Activated CD4-positive, alpha-beta T cell treated with anti-CD3 and anti-CD28 coated beads for 36 hours (primary cell): ENCODE data around the gene MARK4. TPM values are rescaled to one million over a fixed set of nuclear protein-coding genes. Genes with fewer than 3 reads are reported as not detected.
"Not testable (repeated sequence)": the region's sequence is repeated elsewhere in the genome, so short reads cannot be mapped to it uniquely, and the experiment has no call there.

Experiments used
- ATAC-seq: fragments of 200-7000 bp; cut with Tn5 transposase; one replicate; pipeline ENCODE4 v1.10.0; 2021; ENCODE audit warnings: mild to moderate bottlenecking, moderate library complexity
- CTCF ChIA-PET: fragments of 350-600 bp; sonication (Branson Sonifier 250); formaldehyde crosslinking; loops from one replicate; lab custom pipeline; 2021; ENCODE audit warnings: antibody characterized with exemption; lab: Charles Lee
- POLR2A ChIA-PET: fragments of 350-600 bp; sonication (Branson Sonifier 250); formaldehyde crosslinking; loops from one replicate; lab custom pipeline; 2021; ENCODE audit warnings: antibody characterized with exemption, inconsistent platforms; lab: Charles Lee
- DNase-seq: peaks from one replicate; pipeline ENCODE4 v3.0.0-alpha.2; 2020
- H3K27ac Mint-ChIP-seq: one replicate; pipeline ENCODE4 v1.8.0; 2021; ENCODE audit warnings: mixed read lengths
- H3K27me3 Mint-ChIP-seq: one replicate; pipeline ENCODE4 v1.8.0; 2021; ENCODE audit warnings: mixed read lengths
- H3K36me3 Mint-ChIP-seq: one replicate; pipeline ENCODE4 v1.8.0; 2021; ENCODE audit warnings: low read depth, mixed read lengths
- H3K4me1 Mint-ChIP-seq: one replicate; pipeline ENCODE4 v1.8.0; 2021; ENCODE audit warnings: mixed read lengths
- H3K4me3 Mint-ChIP-seq: one replicate; pipeline ENCODE4 v1.8.0; 2021; ENCODE audit warnings: mild to moderate bottlenecking, moderate library complexity, mixed read lengths
- H3K9me3 Mint-ChIP-seq: one replicate; pipeline ENCODE4 v1.8.0; 2021; ENCODE audit warnings: low read depth, mixed read lengths
- intact Hi-C, 2 experiments: fragments of 100-400 bp; cut with DNase I in 1 of 2; cut with micrococcal nuclease in 1 of 2; formaldehyde crosslinking; loops; one replicate each; pipeline versions ENCODE4 v1.14.2 to v1.15.1; 2022 to 2024; cut with DNase I, micrococcal nuclease
- total RNA-seq, 2 experiments: library from RNA; stranded (reverse); gene quantifications; one replicate each; pipeline ENCODE4 v1.2.3, GENCODE V29; 2021

MARK4 gene
- total RNA-seq, 2 experiments from 2014 or later = 19.1 to 19.6 TPM

DNA sequence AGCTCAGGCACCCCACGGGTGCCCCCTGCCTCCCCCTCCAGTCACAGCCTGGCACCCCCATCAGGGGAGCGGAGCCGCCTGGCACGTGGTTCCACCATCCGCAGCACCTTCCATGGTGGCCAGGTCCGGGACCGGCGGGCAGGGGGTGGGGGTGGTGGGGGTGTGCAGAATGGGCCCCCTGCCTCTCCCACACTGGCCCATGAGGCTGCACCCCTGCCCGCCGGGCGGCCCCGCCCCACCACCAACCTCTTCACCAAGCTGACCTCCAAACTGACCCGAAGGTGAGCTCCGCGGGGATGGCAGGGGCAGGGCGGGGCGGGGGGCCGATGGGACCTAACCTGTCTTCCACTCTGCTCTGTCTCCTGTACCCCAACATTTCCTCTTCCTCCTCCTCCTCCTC, 46.6 kb downstream of the MARK4 start:
- Mint-ChIP-seq H3K36me3 (peaks cover 20% of the 10 kb centered on the region), H3K27me3 (no peaks in the 10 kb centered on the region), H3K4me3 (no peak overlapping the region), H3K9me3 (no peaks in the 10 kb centered on the region), H3K27ac (no peak overlapping the region), H3K4me1 (peaks cover 8% of the 10 kb centered on the region)
- intact Hi-C loops = no loop called here
- ChIA-PET CTCF (no interaction called here), POLR2A (no interaction called here)
- no peak for ATAC-seq
- DNase-seq = no peak

DNA sequence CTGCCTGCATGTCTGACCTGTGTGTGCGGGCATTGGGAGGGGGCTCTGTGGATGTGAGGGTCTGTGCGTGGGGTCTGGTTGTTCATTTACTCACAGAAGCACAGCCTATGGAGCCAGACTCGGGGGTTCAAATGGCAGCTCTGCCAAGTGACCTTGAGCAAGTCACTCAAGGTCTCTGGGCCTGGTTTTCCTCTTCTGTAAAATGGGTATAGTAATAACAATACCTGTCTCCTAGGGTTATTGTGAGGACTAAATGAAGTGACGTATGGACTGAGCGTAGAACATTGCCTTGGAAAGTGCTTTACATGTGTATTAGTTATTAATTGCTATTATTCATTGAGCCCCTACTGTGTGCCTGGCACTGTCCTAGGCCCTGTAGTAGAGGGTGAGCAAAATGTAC, 47.2 kb downstream of the MARK4 start:
- Mint-ChIP-seq H3K4me1 (peaks cover 8% of the 10 kb centered on the region), H3K4me3 (no peak overlapping the region), H3K36me3 (peaks cover 19% of the 10 kb centered on the region), H3K27me3 (no peaks in the 10 kb centered on the region), H3K27ac (no peak overlapping the region), H3K9me3 (no peaks in the 10 kb centered on the region)
- no peak for ATAC-seq
- ChIA-PET POLR2A (no interaction called here), CTCF (no interaction called here)
- no peak for DNase-seq
- intact Hi-C loops = no loop called here

DNA sequence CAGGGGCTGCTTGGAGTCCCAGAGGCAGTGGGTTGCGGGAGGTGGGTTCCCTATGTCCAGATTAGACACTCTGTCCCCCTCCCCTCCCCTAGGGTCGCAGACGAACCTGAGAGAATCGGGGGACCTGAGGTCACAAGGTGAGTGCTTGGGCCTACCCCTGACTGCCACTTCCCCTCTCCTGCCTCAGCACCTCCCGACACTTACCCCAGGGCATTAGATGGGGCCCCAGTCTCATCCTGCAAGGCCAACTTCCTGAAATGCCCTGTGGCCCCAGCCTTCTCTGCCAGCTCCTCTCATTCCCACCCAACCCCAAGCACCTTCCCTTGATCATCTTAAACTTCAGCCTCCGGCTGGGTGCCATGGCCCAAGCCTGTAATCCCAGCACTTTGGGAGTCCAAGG, 48.6 kb downstream of the MARK4 start:
- CTCF ChIA-PET = no interaction called here
- no peak for DNase-seq
- no peak overlapping the region for H3K4me3 Mint-ChIP-seq
- POLR2A ChIA-PET = no interaction called here
- ATAC-seq = no peak
- intact Hi-C loops = no loop called here
- peaks cover 12% of the 10 kb centered on the region for H3K36me3 Mint-ChIP-seq
- no peaks in the 10 kb centered on the region for H3K9me3 Mint-ChIP-seq
- no peaks in the 10 kb centered on the region for H3K27me3 Mint-ChIP-seq
- no peaks in the 10 kb centered on the region for H3K4me1 Mint-ChIP-seq
- H3K27ac Mint-ChIP-seq = no peak overlapping the region

DNA sequence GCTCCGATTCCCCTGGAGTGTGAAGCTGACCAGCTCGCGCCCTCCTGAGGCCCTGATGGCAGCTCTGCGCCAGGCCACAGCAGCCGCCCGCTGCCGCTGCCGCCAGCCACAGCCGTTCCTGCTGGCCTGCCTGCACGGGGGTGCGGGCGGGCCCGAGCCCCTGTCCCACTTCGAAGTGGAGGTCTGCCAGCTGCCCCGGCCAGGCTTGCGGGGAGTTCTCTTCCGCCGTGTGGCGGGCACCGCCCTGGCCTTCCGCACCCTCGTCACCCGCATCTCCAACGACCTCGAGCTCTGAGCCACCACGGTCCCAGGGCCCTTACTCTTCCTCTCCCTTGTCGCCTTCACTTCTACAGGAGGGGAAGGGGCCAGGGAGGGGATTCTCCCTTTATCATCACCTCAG, 51.3 kb downstream of the MARK4 start:
- intact Hi-C loops = no loop called here
- H3K36me3 Mint-ChIP-seq = peaks cover 5% of the 10 kb centered on the region
- no peaks in the 10 kb centered on the region for H3K9me3 Mint-ChIP-seq
- H3K27me3 Mint-ChIP-seq = no peaks in the 10 kb centered on the region
- H3K4me1 Mint-ChIP-seq = no peaks in the 10 kb centered on the region
- H3K27ac Mint-ChIP-seq = no peak overlapping the region
- CTCF ChIA-PET = no interaction called here
- ATAC-seq (no peak), DNase-seq (no peak)
- no peak overlapping the region for H3K4me3 Mint-ChIP-seq
- POLR2A ChIA-PET = no interaction called here

DNA sequence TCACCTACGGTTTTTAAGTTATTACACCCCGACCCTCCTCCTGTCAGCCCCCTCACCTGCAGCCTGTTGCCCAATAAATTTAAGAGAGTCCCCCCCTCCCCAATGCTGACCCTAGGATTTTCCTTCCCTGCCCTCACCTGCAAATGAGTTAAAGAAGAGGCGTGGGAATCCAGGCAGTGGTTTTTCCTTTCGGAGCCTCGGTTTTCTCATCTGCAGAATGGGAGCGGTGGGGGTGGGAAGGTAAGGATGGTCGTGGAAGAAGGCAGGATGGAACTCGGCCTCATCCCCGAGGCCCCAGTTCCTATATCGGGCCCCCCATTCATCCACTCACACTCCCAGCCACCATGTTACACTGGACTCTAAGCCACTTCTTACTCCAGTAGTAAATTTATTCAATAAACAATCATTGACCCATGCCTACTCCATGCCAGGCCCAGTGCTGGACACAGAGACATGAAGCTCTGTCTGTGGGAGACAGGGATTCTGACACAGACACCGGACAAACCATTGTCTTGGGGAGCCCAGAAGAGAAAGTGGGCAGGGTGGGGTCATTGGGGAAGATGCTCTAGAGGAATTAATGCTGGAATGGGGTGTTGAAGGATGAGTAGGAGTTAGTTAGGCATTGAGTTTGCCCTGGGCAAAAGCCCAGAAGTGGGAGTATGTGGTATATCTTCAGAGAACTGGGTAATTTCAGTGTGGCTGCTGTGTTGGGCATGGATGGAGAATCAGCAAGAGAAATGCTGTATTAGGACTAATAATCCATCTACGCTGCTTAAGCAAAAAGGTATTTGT, 52.4 kb downstream of the MARK4 start:
- no peak overlapping the region for H3K27ac Mint-ChIP-seq
- no peaks in the 10 kb centered on the region for H3K4me1 Mint-ChIP-seq
- intact Hi-C loops = no loop called here
- no peak overlapping the region for H3K4me3 Mint-ChIP-seq
- DNase-seq = no peak
- POLR2A ChIA-PET = no interaction called here
- no peaks in the 10 kb centered on the region for H3K27me3 Mint-ChIP-seq
- peaks cover 5% of the 10 kb centered on the region for H3K36me3 Mint-ChIP-seq
- no peaks in the 10 kb centered on the region for H3K9me3 Mint-ChIP-seq
- CTCF ChIA-PET = interaction anchor here (0.9 kb wide), 1 partner anchor 80 kb away, joined by 3 read pairs; no protein-coding TSS in a partner anchor
- no peak for ATAC-seq

DNA sequence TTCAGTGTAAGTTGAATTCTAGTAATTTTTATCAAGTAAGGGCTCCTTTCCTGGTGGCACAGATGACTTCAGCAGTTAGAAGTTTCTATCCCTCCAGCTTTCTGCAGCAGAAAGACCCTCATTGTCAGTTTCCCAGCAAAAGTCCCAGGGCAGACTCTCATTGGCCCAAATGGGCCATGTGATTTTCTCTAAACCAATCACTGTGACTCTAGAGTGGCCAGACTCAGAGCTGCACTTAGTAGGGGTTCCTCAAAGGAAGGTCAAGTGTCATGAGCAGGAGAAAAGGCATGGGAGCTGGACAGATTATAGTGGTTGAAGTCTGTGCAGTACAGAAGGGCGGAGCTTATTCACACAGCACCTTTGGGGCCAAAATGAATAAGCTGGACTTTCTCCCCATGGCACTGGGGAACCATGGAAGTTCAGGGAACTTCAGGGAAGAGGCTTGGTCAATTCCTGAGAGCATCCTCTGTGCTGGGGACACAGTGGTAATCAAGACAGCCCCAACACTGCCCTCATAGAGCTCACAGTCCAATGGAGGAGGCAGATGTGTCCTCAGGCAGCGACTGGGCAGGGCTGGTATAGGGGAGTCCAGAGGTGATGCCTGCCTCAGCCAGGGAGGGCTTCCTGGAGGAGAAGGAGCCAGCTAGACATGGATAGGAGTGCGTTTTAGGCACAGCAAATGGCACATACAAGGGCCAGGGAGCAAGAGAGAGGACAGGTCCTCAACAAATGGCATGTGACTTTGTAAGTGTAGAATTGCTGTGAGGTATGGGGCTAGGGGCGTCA, 53.3 kb downstream of the MARK4 start:
- ChIA-PET CTCF (interaction anchor here (0.9 kb wide), 1 partner anchor 81 kb away, joined by 3 read pairs; no protein-coding TSS in a partner anchor), POLR2A (no interaction called here)
- ATAC-seq = no peak
- Mint-ChIP-seq H3K4me1 (no peaks in the 10 kb centered on the region), H3K27ac (no peak overlapping the region), H3K36me3 (peaks cover 4% of the 10 kb centered on the region), H3K9me3 (no peaks in the 10 kb centered on the region), H3K27me3 (no peaks in the 10 kb centered on the region), H3K4me3 (no peak overlapping the region)
- intact Hi-C loops = no loop called here
- DNase-seq = no peak

DNA sequence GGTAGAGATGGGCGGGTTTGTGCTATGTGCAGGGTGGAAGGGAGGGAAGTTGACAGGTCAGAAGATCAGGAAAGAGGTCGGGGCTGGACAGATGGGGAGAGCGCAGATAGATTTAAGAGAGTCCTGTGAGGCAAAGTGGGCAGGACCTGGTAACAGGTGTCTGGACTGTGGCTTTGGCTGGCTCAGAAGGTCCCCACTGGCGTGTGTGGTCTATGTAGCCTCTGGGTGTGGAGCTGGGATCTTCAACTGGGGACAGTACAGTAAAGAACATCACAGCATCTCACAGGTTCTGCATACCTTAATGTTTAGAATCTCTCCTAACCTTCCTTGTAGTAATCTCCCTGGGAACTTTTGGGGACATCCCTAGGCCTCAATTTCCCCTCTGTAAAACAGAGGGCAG, 53.9 kb downstream of the MARK4 start:
- Mint-ChIP-seq H3K27ac (no peak overlapping the region), H3K36me3 (peaks cover 1% of the 10 kb centered on the region), H3K27me3 (no peaks in the 10 kb centered on the region), H3K4me1 (no peaks in the 10 kb centered on the region), H3K4me3 (no peak overlapping the region), H3K9me3 (no peaks in the 10 kb centered on the region)
- no peak for ATAC-seq
- no peak for DNase-seq
- intact Hi-C loops = no loop called here
- CTCF ChIA-PET = interaction anchor here (0.6 kb wide), 1 partner anchor 299 kb away, joined by 3 read pairs; no protein-coding TSS in a partner anchor
- POLR2A ChIA-PET = no interaction called here

DNA sequence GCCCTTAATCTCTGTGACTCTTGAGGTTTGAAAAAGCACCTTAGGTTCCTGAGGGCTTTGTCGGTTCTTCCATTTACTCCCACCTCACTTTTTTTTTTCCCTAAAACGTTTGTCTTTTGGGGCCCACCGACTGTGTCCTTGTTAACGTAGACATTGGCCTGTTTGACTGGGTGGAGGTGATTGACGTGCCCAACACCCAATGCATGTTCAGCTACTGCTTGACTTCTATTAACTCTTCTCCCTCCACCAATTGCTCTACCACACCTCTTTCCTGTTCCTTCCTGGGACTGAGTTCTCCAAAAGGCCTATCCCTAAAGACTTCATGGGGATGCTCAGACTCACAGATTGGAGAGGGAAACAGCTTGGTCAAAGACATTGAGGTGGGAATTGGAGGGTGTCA, 54.4 kb downstream of the MARK4 start:
- POLR2A ChIA-PET = no interaction called here

DNA sequence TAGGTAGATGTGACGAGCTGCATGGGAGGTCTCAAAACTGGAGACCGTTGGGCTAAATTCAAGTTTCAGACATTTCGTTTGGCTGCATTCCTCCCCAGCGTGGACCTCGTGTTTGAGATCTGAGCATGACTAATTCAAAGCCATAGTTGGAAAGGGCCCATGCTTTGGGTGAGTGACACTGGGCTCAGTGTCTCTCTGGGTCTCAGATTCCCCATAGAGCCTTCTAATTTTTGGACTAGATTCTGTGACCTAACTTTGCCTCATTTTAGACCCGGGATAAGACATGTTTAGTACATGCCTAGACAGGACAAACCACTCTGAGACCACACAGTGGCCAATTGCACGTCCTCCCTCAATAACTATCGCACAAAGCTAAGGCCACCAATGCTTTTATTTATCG, 55.0 kb downstream of the MARK4 start:
- H3K4me1 Mint-ChIP-seq = no peaks in the 10 kb centered on the region
- no peaks in the 10 kb centered on the region for H3K36me3 Mint-ChIP-seq
- intact Hi-C loops = no loop called here
- no peak for ATAC-seq
- H3K27ac Mint-ChIP-seq = no peak overlapping the region
- ChIA-PET POLR2A (no interaction called here), CTCF (no interaction called here)
- H3K27me3 Mint-ChIP-seq = no peaks in the 10 kb centered on the region
- no peak overlapping the region for H3K4me3 Mint-ChIP-seq
- no peak for DNase-seq
- H3K9me3 Mint-ChIP-seq = no peaks in the 10 kb centered on the region

More for the DNA sequence above, 54.4 kb downstream of the MARK4 start:
- no peaks in the 10 kb centered on the region for H3K27me3 Mint-ChIP-seq
- H3K4me3 Mint-ChIP-seq = no peak overlapping the region
- no peak overlapping the region for H3K27ac Mint-ChIP-seq
- no peaks in the 10 kb centered on the region for H3K9me3 Mint-ChIP-seq
- ATAC-seq = no peak
- DNase-seq = no peak
- CTCF ChIA-PET = interaction anchor here (0.6 kb wide), 2 partner anchors 65 to 299 kb away, joined by 3 to 4 read pairs; no protein-coding TSS in a partner anchor
- no peaks in the 10 kb centered on the region for H3K36me3 Mint-ChIP-seq
- no peaks in the 10 kb centered on the region for H3K4me1 Mint-ChIP-seq
- intact Hi-C loops = no loop called here

DNA sequence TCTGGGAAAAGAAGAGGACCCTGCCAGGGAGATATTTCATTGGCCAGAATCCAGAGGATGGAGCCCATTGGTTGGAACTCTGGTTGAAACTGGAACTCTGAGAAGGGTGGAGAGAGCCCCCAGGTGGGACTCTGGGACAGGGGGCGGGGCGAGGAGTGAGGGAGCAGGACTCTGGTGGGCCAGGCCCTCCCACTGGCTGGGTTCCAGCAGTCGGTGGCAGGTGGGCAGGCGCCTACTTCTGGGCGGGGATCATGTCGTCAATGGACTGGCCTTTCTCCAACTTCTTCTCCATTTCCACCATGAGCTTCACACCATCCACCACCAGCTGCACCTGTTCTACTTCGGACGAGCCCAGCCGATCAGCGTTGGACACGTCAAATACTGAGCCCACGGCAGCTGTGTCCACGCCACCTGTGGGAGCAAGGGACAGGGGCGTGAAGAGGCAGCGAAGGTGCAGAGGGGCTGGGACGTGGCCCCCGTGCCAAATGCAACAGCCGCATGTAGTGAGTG, 55.5 kb downstream of the MARK4 start:
- ChIA-PET CTCF (no interaction called here), POLR2A (no interaction called here)
- Mint-ChIP-seq H3K4me3 (no peak overlapping the region), H3K9me3 (no peaks in the 10 kb centered on the region), H3K27me3 (no peaks in the 10 kb centered on the region), H3K27ac (no peak overlapping the region), H3K36me3 (no peaks in the 10 kb centered on the region), H3K4me1 (no peaks in the 10 kb centered on the region)
- DNase-seq (no peak), ATAC-seq (no peak)
- intact Hi-C loops = no loop called here

DNA sequence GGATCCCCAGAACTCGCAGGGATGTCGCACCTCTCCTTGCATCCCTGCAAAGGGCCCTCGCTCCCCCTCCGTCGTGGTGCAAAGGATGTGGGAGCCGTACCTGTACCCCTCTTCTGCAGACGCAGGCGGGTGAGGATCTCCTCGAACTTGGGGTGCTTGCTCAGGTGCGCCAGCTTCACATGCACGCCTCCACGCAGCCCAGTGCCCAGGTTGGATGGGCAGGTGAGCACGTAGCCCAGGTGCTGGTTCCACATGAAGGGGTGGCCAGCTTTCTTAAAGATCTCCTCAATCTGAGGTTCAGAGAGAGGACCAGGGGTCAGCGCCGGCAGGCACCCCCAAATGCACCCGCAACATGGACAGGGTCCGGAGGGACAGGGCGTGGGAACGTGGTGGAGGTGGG, 56.3 kb downstream of the MARK4 start:
- H3K9me3 Mint-ChIP-seq = no peaks in the 10 kb centered on the region
- H3K4me1 Mint-ChIP-seq = no peaks in the 10 kb centered on the region
- ChIA-PET POLR2A (no interaction called here), CTCF (no interaction called here)
- no peak overlapping the region for H3K27ac Mint-ChIP-seq
- ATAC-seq (no peak), DNase-seq (no peak)
- no peak overlapping the region for H3K4me3 Mint-ChIP-seq
- H3K27me3 Mint-ChIP-seq = no peaks in the 10 kb centered on the region
- intact Hi-C loops = no loop called here
- no peaks in the 10 kb centered on the region for H3K36me3 Mint-ChIP-seq

DNA sequence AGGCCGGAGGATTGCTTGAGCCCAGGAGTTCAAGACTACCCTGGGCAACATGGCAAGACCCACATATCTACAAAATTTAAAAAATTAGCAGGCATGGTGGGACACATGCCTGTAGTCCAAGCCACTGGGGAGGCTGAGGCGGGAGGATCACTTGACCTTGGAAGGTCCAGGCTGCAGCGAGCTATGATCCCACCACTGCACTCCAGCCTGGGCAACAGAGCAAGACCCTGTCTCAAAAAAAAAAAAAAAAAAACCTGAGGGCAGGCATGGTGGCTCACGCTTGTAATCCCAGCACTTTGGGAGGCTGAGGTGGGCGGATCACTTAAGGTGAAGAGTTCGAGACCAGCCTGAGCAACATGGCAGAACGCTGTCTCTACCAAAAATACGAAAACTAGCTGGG, 58.3 kb downstream of the MARK4 start:
- H3K9me3 Mint-ChIP-seq, H3K36me3 Mint-ChIP-seq, CTCF ChIA-PET, ATAC-seq, intact Hi-C loops, H3K4me1 Mint-ChIP-seq, H3K27ac Mint-ChIP-seq, H3K4me3 Mint-ChIP-seq, DNase-seq, H3K27me3 Mint-ChIP-seq, POLR2A ChIA-PET: not testable (repeated sequence)
